ENCODE results near the gene NFATC3. TPM values are rescaled to one million over a fixed set of nuclear protein-coding genes. Genes with fewer than 3 reads are reported as not detected.

Gene NFATC3
- total RNA-seq, 2 donors from 2014 or later: 24.5 to 45.0 TPM

- Histone ChIP-seq H3K4me1 (no peaks in the 10 kb centered on the region), H3K27ac (no peak overlapping the region), H3K9me3 (no peaks in the 10 kb centered on the region), H3K27me3 (no peaks in the 10 kb centered on the region), H3K4me3 (no peak overlapping the region), H3K36me3 (peaks cover 10% of the 10 kb centered on the region)
- DNase-seq (ENCODE audit: low spot score): no peak
- TF ChIP-seq CTCF (IDR thresholded peaks at IDR 0.05): no peak
Measured at GRCh38 chr16:68047987-68048386, 37.2 kb upstream of the NFATC3 start.

GRCh38 chr16:68049449-68049848 lies 35.7 kb upstream of the NFATC3 start:
- Histone ChIP-seq H3K36me3 (peaks cover 21% of the 10 kb centered on the region), H3K27me3 (no peaks in the 10 kb centered on the region), H3K9me3 (no peaks in the 10 kb centered on the region), H3K4me1 (no peaks in the 10 kb centered on the region), H3K27ac (no peak overlapping the region), H3K4me3 (no peak overlapping the region)
- no peak for DNase-seq (ENCODE audit: low spot score)
- TF ChIP-seq CTCF (IDR thresholded peaks at IDR 0.05): no peak

- no peak overlapping the region for H3K4me3 ChIP-seq
- H3K36me3 ChIP-seq: peaks cover 14% of the 10 kb centered on the region
- H3K4me1 ChIP-seq: no peaks in the 10 kb centered on the region
- no peak overlapping the region for H3K27ac ChIP-seq
- no peak for TF ChIP-seq CTCF (IDR thresholded peaks at IDR 0.05)
- no peaks in the 10 kb centered on the region for H3K9me3 ChIP-seq
- H3K27me3 ChIP-seq: no peaks in the 10 kb centered on the region
- DNase-seq (ENCODE audit: low spot score): no peak
Measured at GRCh38 chr16:68055395-68055794, 29.8 kb upstream of the NFATC3 start.

GRCh38 chr16:68059804-68060203 lies 25.4 kb upstream of the NFATC3 start:
- peaks cover 4% of the 10 kb centered on the region for H3K36me3 ChIP-seq
- H3K9me3 ChIP-seq: no peaks in the 10 kb centered on the region
- peaks cover 0 to 9% of the 10 kb centered on the region in 2 donors for H3K4me1 ChIP-seq
- H3K4me3 ChIP-seq: no peak overlapping the region
- no peak for TF ChIP-seq CTCF (IDR thresholded peaks at IDR 0.05)
- H3K27ac ChIP-seq: no peak overlapping the region
- no peak for DNase-seq (ENCODE audit: low spot score)
- no peaks in the 10 kb centered on the region for H3K27me3 ChIP-seq

GRCh38 chr16:68061396-68061795 lies 23.8 kb upstream of the NFATC3 start:
- no peak for TF ChIP-seq CTCF (IDR thresholded peaks at IDR 0.05)
- no peaks in the 10 kb centered on the region for H3K27me3 ChIP-seq
- H3K27ac ChIP-seq: no peak overlapping the region
- H3K4me1 ChIP-seq: peaks cover 0 to 18% of the 10 kb centered on the region in 2 donors
- H3K36me3 ChIP-seq: peaks cover 4% of the 10 kb centered on the region
- DNase-seq (ENCODE audit: low spot score): no peak
- no peaks in the 10 kb centered on the region for H3K9me3 ChIP-seq
- H3K4me3 ChIP-seq: no peak overlapping the region

- no peak overlapping the region for H3K4me3 ChIP-seq
- TF ChIP-seq CTCF (IDR thresholded peaks at IDR 0.05): no peak
- H3K27me3 ChIP-seq: no peaks in the 10 kb centered on the region
- no peaks in the 10 kb centered on the region for H3K9me3 ChIP-seq
- DNase-seq (ENCODE audit: low spot score): no peak
- H3K36me3 ChIP-seq: peaks cover 4% of the 10 kb centered on the region
- H3K4me1 ChIP-seq: peaks cover 0 to 18% of the 10 kb centered on the region in 2 donors
- no peak overlapping the region for H3K27ac ChIP-seq
Measured at GRCh38 chr16:68062910-68063393, 22.2 kb upstream of the NFATC3 start.
